Smooth muscle cell (in vitro differentiated cells): ENCODE measurements around the gene FOCAD. TPM values are rescaled to one million over a fixed set of nuclear protein-coding genes. Genes with fewer than 3 reads are reported as not detected.

Source experiments
- DNase-seq: peaks from one replicate; lab custom pipeline; 2025; ENCODE audit not compliant: unreplicated experiment; lab: John Stamatoyannopoulos, UW
- H2AFZ ChIP-seq: fragments of 200-600 bp; sonication (generic); 2 replicates; pipeline ENCODE4 v1.6.0; 2016; ENCODE audit warnings: antibody characterized with exemption, low read depth, mild to moderate bottlenecking
- H3F3A ChIP-seq: fragments of 200-600 bp; sonication (generic); 2 replicates; pipeline ENCODE4 v1.6.0; 2017; ENCODE audit warnings: antibody characterized with exemption, low read depth
- H3K27ac ChIP-seq: fragments of 200-600 bp; sonication (generic); 2 replicates; pipeline ENCODE4 v1.5.1; 2016; ENCODE audit warnings: low read depth, mild to moderate bottlenecking
- H3K27me3 ChIP-seq: fragments of 200-600 bp; sonication (generic); 2 replicates; pipeline ENCODE4 v1.6.1; 2016; ENCODE audit warnings: low read depth, mild to moderate bottlenecking
- H3K36me3 ChIP-seq: fragments of 200-600 bp; sonication (generic); 2 replicates; pipeline ENCODE4 v1.5.1; 2016; ENCODE audit warnings: low read depth
- H3K4me1 ChIP-seq: fragments of 200-600 bp; sonication (generic); 2 replicates; pipeline ENCODE4 v1.5.1; 2016; ENCODE audit warnings: low read depth
- H3K4me2 ChIP-seq: fragments of 200-600 bp; sonication (generic); 2 replicates; pipeline ENCODE4 v1.6.0; 2016; ENCODE audit warnings: mild to moderate bottlenecking
- H3K4me3 ChIP-seq: fragments of 200-600 bp; sonication (generic); 2 replicates; pipeline ENCODE4 v1.5.1; 2016; ENCODE audit warnings: mild to moderate bottlenecking
- H3K79me2 ChIP-seq: fragments of 200-600 bp; sonication (generic); 2 replicates; pipeline ENCODE4 v1.6.0; 2016; ENCODE audit warnings: low read depth, mild to moderate bottlenecking
- H3K9ac ChIP-seq: fragments of 200-600 bp; sonication (generic); 2 replicates; pipeline ENCODE4 v1.6.0; 2016; ENCODE audit warnings: low read depth
- H3K9me3 ChIP-seq: fragments of 200-600 bp; sonication (generic); replicated peaks from 2 replicates; pipeline ENCODE4 v1.5.1; 2016; ENCODE audit warnings: low read depth
- H4K20me1 ChIP-seq: fragments of 200-600 bp; sonication (generic); 2 replicates; pipeline ENCODE4 v1.6.0; 2016; ENCODE audit warnings: low read depth
- WGBS: methylation state at CpG from one replicate; pipeline ENCODE4 v1.1.7; 2016; ENCODE audit warnings: low lambda C conversion rate; 5-methylcytosine and 5-hydroxymethylcytosine counted together
- polyA plus RNA-seq: library from polyadenylated mRNA; unstranded; fragments of >200 nt; fragmentation: Nextera tagmentation; extraction: Ambion mirVana; gene quantifications from 2 replicates; pipeline ENCODE4 v1.2.1, GENCODE V29; 2016
- total RNA-seq: library from RNA; depleted of rRNA; stranded (reverse); fragments of >200 nt; gene quantifications from 2 replicates; pipeline ENCODE4 v1.2.3, GENCODE V29; 2014
- TF ChIP-seq, protein P1 (sequence below): fragments of 200-600 bp; sonication (generic); IDR thresholded peaks from 2 replicates; pipeline ENCODE4 v1.5.1; 2017; ENCODE audit warnings: borderline replicate concordance, mild to moderate bottlenecking, antibody characterized with exemption; ENCODE audit not compliant: insufficient read depth, poor library complexity, severe bottlenecking

Gene FOCAD
- total and polyA plus RNA-seq, 2 experiments from 2014 or later, result 31.0 to 106 TPM

DNA sequence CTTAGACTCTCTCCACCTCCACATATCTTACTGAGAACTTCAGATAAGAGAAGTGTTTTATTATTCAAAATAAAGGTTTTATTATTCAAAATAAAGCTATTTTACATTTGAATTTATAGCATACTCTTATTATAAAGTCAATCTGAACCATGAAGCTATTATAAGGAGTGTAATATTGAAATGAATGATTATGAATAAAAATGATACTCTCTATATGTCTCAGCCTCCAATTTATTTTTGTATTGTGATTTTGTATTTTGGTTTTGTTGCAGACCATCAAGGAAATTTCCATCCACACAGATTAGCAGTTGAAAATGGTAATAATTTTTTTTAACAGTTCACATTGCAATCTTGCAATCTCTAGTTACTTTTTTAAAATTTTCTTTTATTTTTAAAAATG, 10.2 kb downstream of the FOCAD start:
- DNase-seq, result no peak
- TF ChIP-seq, protein P1, sequence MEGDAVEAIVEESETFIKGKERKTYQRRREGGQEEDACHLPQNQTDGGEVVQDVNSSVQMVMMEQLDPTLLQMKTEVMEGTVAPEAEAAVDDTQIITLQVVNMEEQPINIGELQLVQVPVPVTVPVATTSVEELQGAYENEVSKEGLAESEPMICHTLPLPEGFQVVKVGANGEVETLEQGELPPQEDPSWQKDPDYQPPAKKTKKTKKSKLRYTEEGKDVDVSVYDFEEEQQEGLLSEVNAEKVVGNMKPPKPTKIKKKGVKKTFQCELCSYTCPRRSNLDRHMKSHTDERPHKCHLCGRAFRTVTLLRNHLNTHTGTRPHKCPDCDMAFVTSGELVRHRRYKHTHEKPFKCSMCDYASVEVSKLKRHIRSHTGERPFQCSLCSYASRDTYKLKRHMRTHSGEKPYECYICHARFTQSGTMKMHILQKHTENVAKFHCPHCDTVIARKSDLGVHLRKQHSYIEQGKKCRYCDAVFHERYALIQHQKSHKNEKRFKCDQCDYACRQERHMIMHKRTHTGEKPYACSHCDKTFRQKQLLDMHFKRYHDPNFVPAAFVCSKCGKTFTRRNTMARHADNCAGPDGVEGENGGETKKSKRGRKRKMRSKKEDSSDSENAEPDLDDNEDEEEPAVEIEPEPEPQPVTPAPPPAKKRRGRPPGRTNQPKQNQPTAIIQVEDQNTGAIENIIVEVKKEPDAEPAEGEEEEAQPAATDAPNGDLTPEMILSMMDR, result no peak
- no peaks in the 10 kb centered on the region for H3F3A ChIP-seq
- no peak overlapping the region for H3K27ac ChIP-seq
- no peaks in the 10 kb centered on the region for H3K36me3 ChIP-seq
- no peak overlapping the region for H2AFZ ChIP-seq
- H3K4me2 ChIP-seq, result no peak overlapping the region
- peaks cover 94% of the 10 kb centered on the region for H3K79me2 ChIP-seq
- H3K4me1 ChIP-seq, result peaks cover 6% of the 10 kb centered on the region
- peaks cover 97% of the 10 kb centered on the region for H4K20me1 ChIP-seq
- no peaks in the 10 kb centered on the region for H3K27me3 ChIP-seq
- H3K4me3 ChIP-seq, result no peak overlapping the region
- no peak overlapping the region for H3K9ac ChIP-seq
- H3K9me3 ChIP-seq, result no peaks in the 10 kb centered on the region

- peaks cover 97% of the 10 kb centered on the region for H4K20me1 ChIP-seq
- no peak overlapping the region for H3K27ac ChIP-seq
- no peaks in the 10 kb centered on the region for H3K27me3 ChIP-seq
- H2AFZ ChIP-seq, result no peak overlapping the region
- H3K9ac ChIP-seq, result no peak overlapping the region
- no peaks in the 10 kb centered on the region for H3F3A ChIP-seq
- peaks cover 76% of the 10 kb centered on the region for H3K79me2 ChIP-seq
- H3K9me3 ChIP-seq, result no peaks in the 10 kb centered on the region
- no peak overlapping the region for H3K4me3 ChIP-seq
- TF ChIP-seq, protein P1, result no peak
- no peaks in the 10 kb centered on the region for H3K36me3 ChIP-seq
- 86% methylated on average over 3 of the region's 3 CpGs for WGBS
- H3K4me2 ChIP-seq, result no peak overlapping the region
- DNase-seq, result no peak
- peaks cover 6% of the 10 kb centered on the region for H3K4me1 ChIP-seq
Observed at GRCh38 chr9:20697021-20697719, 13.1 kb downstream of the FOCAD start.

GRCh38 chr9:20698782-20699181, 14.7 kb downstream of the FOCAD start:
- no peak overlapping the region for H3K27ac ChIP-seq
- H3K36me3 ChIP-seq, result no peaks in the 10 kb centered on the region
- H3K4me1 ChIP-seq, result no peaks in the 10 kb centered on the region
- no peak overlapping the region for H3K4me3 ChIP-seq
- DNase-seq, result no peak
- no peaks in the 10 kb centered on the region for H3F3A ChIP-seq
- no peaks in the 10 kb centered on the region for H3K27me3 ChIP-seq
- H4K20me1 ChIP-seq, result peaks cover 97% of the 10 kb centered on the region
- no peak overlapping the region for H2AFZ ChIP-seq
- no peak overlapping the region for H3K4me2 ChIP-seq
- TF ChIP-seq, protein P1, result no peak
- no peaks in the 10 kb centered on the region for H3K9me3 ChIP-seq
- peaks cover 65% of the 10 kb centered on the region for H3K79me2 ChIP-seq
- no peak overlapping the region for H3K9ac ChIP-seq

- peaks cover 57% of the 10 kb centered on the region for H3K79me2 ChIP-seq
- no peak overlapping the region for H3K9ac ChIP-seq
- H2AFZ ChIP-seq, result no peak overlapping the region
- no peak overlapping the region for H3K4me2 ChIP-seq
- TF ChIP-seq, protein P1, result no peak
- no peaks in the 10 kb centered on the region for H3K4me1 ChIP-seq
- no peaks in the 10 kb centered on the region for H3K9me3 ChIP-seq
- H3K27ac ChIP-seq, result no peak overlapping the region
- DNase-seq, result no peak
- H3K4me3 ChIP-seq, result no peak overlapping the region
- no peaks in the 10 kb centered on the region for H3F3A ChIP-seq
- no peaks in the 10 kb centered on the region for H3K36me3 ChIP-seq
- WGBS, result 62% methylated on average over 1 of the region's 1 CpG
- H3K27me3 ChIP-seq, result no peaks in the 10 kb centered on the region
- peaks cover 94% of the 10 kb centered on the region for H4K20me1 ChIP-seq
Observed at GRCh38 chr9:20701060-20701459, 17.0 kb downstream of the FOCAD start.
